Stimulated activated CD8-positive, alpha-beta memory T cell treated with anti-CD3 and anti-CD28 coated beads, Interleukin-4, amount 100 ng/mL, for 1 hour (primary cell): ENCODE measurements around the gene XRCC1.

Source experiments
- DNase-seq, 2 donors: peaks; one replicate each; pipeline ENCODE4 v3.0.0-alpha.2; 2020; ENCODE audit warnings: low read depth in 2 of 2, low spot score in 1 of 2

Gene XRCC1

GRCh38 chr19:43546581-43546980 lies 28.7 kb downstream of the XRCC1 start:
- no peak for DNase-seq

- DNase-seq, result no peak
Measured at GRCh38 chr19:43545981-43546380, 29.3 kb downstream of the XRCC1 start.

GRCh38 chr19:43545276-43545675 lies 30.1 kb downstream of the XRCC1 start:
- no peak for DNase-seq

- DNase-seq, result no peak
Measured at GRCh38 chr19:43544077-43544476, 31.2 kb downstream of the XRCC1 start.

- no peak for DNase-seq
Measured at GRCh38 chr19:43541920-43542650, 33.2 kb downstream of the XRCC1 start.

- DNase-seq, result no peak
Measured at GRCh38 chr19:43540381-43540780, 34.9 kb downstream of the XRCC1 start.

GRCh38 chr19:43538922-43539321 lies 36.4 kb downstream of the XRCC1 start:
- DNase-seq, result no peak

- DNase-seq, result no peak
Measured at GRCh38 chr19:43534816-43535761, 40.2 kb downstream of the XRCC1 start.

GRCh38 chr19:43534305-43534815 lies 41.0 kb downstream of the XRCC1 start:
- DNase-seq, result no peak

- DNase-seq, result peak; percentile 76 to 86
Measured at GRCh38 chr19:43533546-43534304, 41.6 kb downstream of the XRCC1 start.

GRCh38 chr19:43532962-43533545 lies 42.3 kb downstream of the XRCC1 start, which contains the start of gene ZNF575:
TSS of gene ZNF575 (plus strand) at chr19:43533188. CDS start at chr19:43534423, 1,235 bp downstream.
- peak; percentile 50 to 72 for DNase-seq

GRCh38 chr19:43532571-43532961 lies 42.8 kb downstream of the XRCC1 start:
- no peak for DNase-seq

GRCh38 chr19:43527860-43528622 lies 47.3 kb downstream of the XRCC1 start:
- DNase-seq, result no peak

- peak in 1 of 2 donors; percentile 52 for DNase-seq
Measured at GRCh38 chr19:43526884-43527859, 48.2 kb downstream of the XRCC1 start, which contains the start of gene ETHE1. TSS of gene ETHE1 (minus strand) at chr19:43527201. CDS start at chr19:43527177, 24 bp downstream.

GRCh38 chr19:43525836-43526771 lies 49.2 kb downstream of the XRCC1 start:
- no peak for DNase-seq

GRCh38 chr19:43524922-43525835 lies 50.1 kb downstream of the XRCC1 start:
- DNase-seq, result no peak
